Astrocyte (in vitro differentiated cells and primary cell): ENCODE data around the gene SMPD3. TPM values are rescaled to one million over a fixed set of nuclear protein-coding genes. Genes with fewer than 3 reads are reported as not detected.

Source experiments
- DNase-seq: peaks from one replicate; pipeline ENCODE4 v3.0.0-alpha.2; 2010; ENCODE audit warnings: low read depth
- FAIRE-seq: peaks from 2 replicates; lab custom pipeline; 2011; peaks lifted over from hg19 to GRCh38; lab: Jason Lieb, UNC
- H2AFZ ChIP-seq: 2 replicates; pipeline ENCODE4 v1.6.0; 2012; ENCODE audit warnings: low read depth, low read length, inconsistent platforms
- H3K27ac ChIP-seq: 2 replicates; pipeline ENCODE4 v1.5.1; 2011; ENCODE audit warnings: low read depth, low read length, inconsistent platforms
- H3K27me3 ChIP-seq: 2 replicates; pipeline ENCODE4 v1.6.0; 2011; ENCODE audit warnings: low read length, inconsistent platforms; ENCODE audit not compliant: insufficient read depth
- H3K36me3 ChIP-seq: 2 replicates; pipeline ENCODE4 v1.5.1; 2011; ENCODE audit warnings: low read length, inconsistent platforms; ENCODE audit not compliant: insufficient read depth
- H3K4me1 ChIP-seq: 2 replicates; pipeline ENCODE4 v1.5.1; 2011; ENCODE audit warnings: low read length, inconsistent platforms; ENCODE audit not compliant: insufficient read depth
- H3K4me2 ChIP-seq: 2 replicates; pipeline ENCODE4 v1.6.0; 2012; ENCODE audit warnings: low read length, inconsistent platforms
- H3K4me3 ChIP-seq: 2 replicates; pipeline ENCODE4 v1.5.1; 2011; ENCODE audit warnings: low read depth, mild to moderate bottlenecking, low read length, inconsistent platforms; ENCODE audit not compliant: insufficient read depth
- H3K79me2 ChIP-seq: 2 replicates; pipeline ENCODE4 v1.6.0; 2012; ENCODE audit warnings: mild to moderate bottlenecking, low read length, inconsistent platforms; ENCODE audit not compliant: insufficient read depth
- H3K9ac ChIP-seq: 2 replicates; pipeline ENCODE4 v1.6.0; 2012; ENCODE audit warnings: mild to moderate bottlenecking, low read length, inconsistent platforms
- H3K9me3 ChIP-seq: 2 replicates; pipeline ENCODE4 v1.5.1; 2012; ENCODE audit warnings: low read depth, mild to moderate bottlenecking, low read length, inconsistent platforms; ENCODE audit not compliant: insufficient read depth
- H4K20me1 ChIP-seq: 2 replicates; pipeline ENCODE4 v1.6.0; 2012; ENCODE audit warnings: low read length, inconsistent platforms; ENCODE audit not compliant: insufficient read depth
- H3K27ac Mint-ChIP-seq: one replicate; pipeline ENCODE4 v1.8.0; 2021; ENCODE audit warnings: mild to moderate bottlenecking, mixed read lengths; ENCODE audit not compliant: unreplicated experiment
- H3K27me3 Mint-ChIP-seq: one replicate; pipeline ENCODE4 v1.8.0; 2021; ENCODE audit warnings: low read depth, mixed read lengths; ENCODE audit not compliant: unreplicated experiment
- H3K36me3 Mint-ChIP-seq: one replicate; pipeline ENCODE4 v1.8.0; 2021; ENCODE audit warnings: low read depth, mixed read lengths; ENCODE audit not compliant: unreplicated experiment
- H3K4me1 Mint-ChIP-seq: one replicate; pipeline ENCODE4 v1.8.0; 2021; ENCODE audit warnings: low read depth, mixed read lengths; ENCODE audit not compliant: unreplicated experiment
- H3K4me3 Mint-ChIP-seq: one replicate; pipeline ENCODE4 v1.8.0; 2021; ENCODE audit warnings: mild to moderate bottlenecking, moderate library complexity, mixed read lengths; ENCODE audit not compliant: unreplicated experiment
- H3K9me3 Mint-ChIP-seq: one replicate; pipeline ENCODE4 v1.8.0; 2021; ENCODE audit warnings: mild to moderate bottlenecking, mixed read lengths; ENCODE audit not compliant: unreplicated experiment
- CTCF ChIP-seq: IDR thresholded peaks from 2 replicates; pipeline ENCODE4 v1.5.1; 2011; ENCODE audit warnings: low read depth, mild to moderate bottlenecking, inconsistent platforms, low read length, moderate library complexity; ENCODE audit not compliant: insufficient read depth
- EZH2 ChIP-seq: IDR thresholded peaks from 2 replicates; pipeline ENCODE4 v1.6.1; 2012; ENCODE audit warnings: mild to moderate bottlenecking, low read length, inconsistent platforms; ENCODE audit not compliant: insufficient read depth
- total RNA-seq: library from RNA; stranded (reverse); gene quantifications from 2 replicates; pipeline ENCODE4 v1.2.1, GENCODE V29; 2021

Gene SMPD3
- total RNA-seq, 1 donor from 2014 or later = 0.25 TPM

- Histone ChIP-seq H3K27me3 (peaks cover 4% of the 10 kb centered on the region), H3K9me3 (no peaks in the 10 kb centered on the region), H3K4me3 (no peak overlapping the region), H3K4me1 (no peaks in the 10 kb centered on the region), H3K36me3 (no peaks in the 10 kb centered on the region), H3K79me2 (no peaks in the 10 kb centered on the region), H3K27ac (no peak overlapping the region), H3K4me2 (no peak overlapping the region), H3K9ac (no peak overlapping the region), H2AFZ (no peak overlapping the region), H4K20me1 (no peaks in the 10 kb centered on the region)
- H3K9me3 Mint-ChIP-seq = no peaks in the 10 kb centered on the region
- peaks cover 2% of the 10 kb centered on the region for H3K36me3 Mint-ChIP-seq
- H3K4me3 Mint-ChIP-seq = no peak overlapping the region
- TF ChIP-seq CTCF = no peak
- TF ChIP-seq EZH2 = no peak
- H3K27me3 Mint-ChIP-seq = peaks cover 36% of the 10 kb centered on the region
- no peak overlapping the region for H3K27ac Mint-ChIP-seq
- FAIRE-seq (no peak), DNase-seq (no peak)
- H3K4me1 Mint-ChIP-seq = peaks cover 2% of the 10 kb centered on the region
Measured at GRCh38 chr16:68389006-68389405, 59.3 kb downstream of the SMPD3 start.

DNA sequence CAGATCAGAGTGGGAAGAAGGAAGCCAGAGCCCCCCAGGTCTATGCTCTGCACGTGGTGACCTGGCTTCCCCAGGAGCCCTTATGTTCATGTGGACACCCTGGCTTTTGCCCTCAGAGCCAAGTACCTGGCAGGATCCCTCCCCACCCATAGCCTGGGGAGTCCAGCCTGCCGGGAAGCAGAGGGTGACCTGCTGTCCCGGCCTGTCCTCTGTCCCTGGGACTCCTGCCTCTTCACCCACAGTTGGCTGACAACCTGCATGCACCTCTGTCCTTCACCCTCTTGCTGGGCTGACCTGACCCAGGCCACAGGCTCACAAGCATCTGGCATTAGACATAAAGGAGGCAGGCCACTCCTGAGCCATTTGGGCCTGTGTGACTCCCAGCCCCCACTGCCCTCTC is 60.2 kb downstream of the SMPD3 start:
- TF ChIP-seq CTCF (no peak), EZH2 (no peak)
- FAIRE-seq (no peak), DNase-seq (no peak)
- H3K36me3 ChIP-seq = no peaks in the 10 kb centered on the region
- no peaks in the 10 kb centered on the region for H3K9me3 ChIP-seq
- H3K27ac Mint-ChIP-seq = no peak overlapping the region
- no peaks in the 10 kb centered on the region for H3K4me1 ChIP-seq
- H3K27me3 Mint-ChIP-seq = peaks cover 40% of the 10 kb centered on the region
- H3K4me3 Mint-ChIP-seq = no peak overlapping the region
- no peaks in the 10 kb centered on the region for H3K79me2 ChIP-seq
- no peak overlapping the region for H3K4me3 ChIP-seq
- no peak overlapping the region for H3K27ac ChIP-seq
- H2AFZ ChIP-seq = no peak overlapping the region
- no peaks in the 10 kb centered on the region for H3K9me3 Mint-ChIP-seq
- H3K27me3 ChIP-seq = peaks cover 4% of the 10 kb centered on the region
- H4K20me1 ChIP-seq = no peaks in the 10 kb centered on the region
- no peak overlapping the region for H3K4me2 ChIP-seq
- H3K36me3 Mint-ChIP-seq = peaks cover 2% of the 10 kb centered on the region
- no peaks in the 10 kb centered on the region for H3K4me1 Mint-ChIP-seq
- H3K9ac ChIP-seq = no peak overlapping the region

GRCh38 chr16:68387301-68387700 is 61.0 kb downstream of the SMPD3 start:
- Mint-ChIP-seq H3K9me3 (no peaks in the 10 kb centered on the region), H3K27me3 (peaks cover 40% of the 10 kb centered on the region), H3K36me3 (peaks cover 2% of the 10 kb centered on the region), H3K27ac (no peak overlapping the region), H3K4me1 (no peaks in the 10 kb centered on the region), H3K4me3 (no peak overlapping the region)
- peaks cover 4% of the 10 kb centered on the region for H3K27me3 ChIP-seq
- H3K4me1 ChIP-seq = no peaks in the 10 kb centered on the region
- H3K4me3 ChIP-seq = no peak overlapping the region
- no peak overlapping the region for H2AFZ ChIP-seq
- no peaks in the 10 kb centered on the region for H3K36me3 ChIP-seq
- no peak overlapping the region for H3K9ac ChIP-seq
- H4K20me1 ChIP-seq = no peaks in the 10 kb centered on the region
- H3K9me3 ChIP-seq = no peaks in the 10 kb centered on the region
- FAIRE-seq (no peak), DNase-seq (no peak)
- H3K79me2 ChIP-seq = no peaks in the 10 kb centered on the region
- H3K4me2 ChIP-seq = no peak overlapping the region
- TF ChIP-seq EZH2 = no peak
- no peak for TF ChIP-seq CTCF
- H3K27ac ChIP-seq = no peak overlapping the region
